Stomach (tissue), 4 donors: Measurements from ENCODE around the gene CHEK2.

Experiments
- CTCF ChIP-seq, 7 experiments: fragments of 450-650 bp in 4 of 7; fragments of 200-600 bp in 3 of 7; sonication (generic) in 3 of 7; IDR thresholded peaks; one replicate each; pipeline ENCODE4 v1.5.1; 2016 to 2019; ENCODE audit warnings: antibody characterized with exemption in 7 of 7, control low read depth in 2 of 7, mild to moderate bottlenecking in 1 of 7
- POLR2A ChIP-seq, 4 donors: fragments of 450-650 bp; IDR thresholded peaks; one replicate each; pipeline ENCODE4 v1.6.1; 2016; ENCODE audit warnings: antibody characterized with exemption in 4 of 4, control low read depth in 2 of 4, mild to moderate bottlenecking in 1 of 4, moderate library complexity in 1 of 4

GRCh38 chr22:28742562-28742962 lies 942 bp upstream of the CHEK2 start:
- TF ChIP-seq POLR2A (IDR thresholded peaks at IDR 0.05) (no peak), CTCF (IDR thresholded peaks at IDR 0.05) (no peak)
